Measurements from ENCODE around the gene TMEFF1. TPM values are rescaled to one million over a fixed set of nuclear protein-coding genes. Genes with fewer than 3 reads are reported as not detected.

Gene TMEFF1
- total and polyA plus RNA-seq, 2 of the 8 experiments (the other 6 are each of a cell fraction or from before 2014, with no cell fraction given) = 13.5 to 68.2 TPM

- Histone ChIP-seq H3K4ac (replicated peaks; ENCODE audit: insufficient read length, low read depth, low read length) (no peak overlapping the region), H2BK20ac (ENCODE audit: low read length) (no peak overlapping the region), H2AK5ac (ENCODE audit: low read depth, low read length) (no peak overlapping the region), H3K79me2 (ENCODE audit: control insufficient read depth in 1 of 2, insufficient read depth in 2 of 2, low read length in 2 of 2) (0 out of 4 replicates have a peak, but pooled peaks cover 0 to 6% of the 10 kb centered on the region in 2 experiments), H3K23me2 (ENCODE audit: low read depth, low read length) (no peaks in the 10 kb centered on the region; the same call in 1 of the 2 replicates), H3K27me3 (replicated peaks in 1 of 4; ENCODE audit: control insufficient read depth in 3 of 4, extremely low read depth in 1 of 4, insufficient read depth in 3 of 4, low read length in 3 of 4) (no peaks in the 10 kb centered on the region), H3K23ac (ENCODE audit: insufficient read length) (no peak overlapping the region), H3K9me3 (ENCODE audit: insufficient read depth in 2 of 2, low read depth in 1 of 2, low read length in 1 of 2) (no peaks in the 10 kb centered on the region), H3K79me1 (ENCODE audit: low read depth, low read length) (no peaks in the 10 kb centered on the region), H4K8ac (ENCODE audit: extremely low read depth, insufficient read depth, low read length) (no peak overlapping the region), H2BK120ac (replicated peaks; ENCODE audit: low read depth, low read length) (no peak overlapping the region), H4K91ac (replicated peaks; ENCODE audit: insufficient read length, low read length) (no peak overlapping the region), H2AFZ (ENCODE audit: low read length) (no peak overlapping the region), H3K4me1 (replicated peaks in 1 of 4; ENCODE audit: control insufficient read depth in 3 of 4, insufficient read depth in 4 of 4, low read length in 3 of 4) (no peaks in the 10 kb centered on the region), H3K4me2 (ENCODE audit: insufficient read depth in 1 of 2, low read depth in 2 of 2, low read length in 2 of 2) (no peak overlapping the region), H3K4me3 (ENCODE audit: extremely low read depth in 1 of 4, insufficient read depth in 2 of 4, low read depth in 3 of 4, low read length in 4 of 4) (no peak overlapping the region), H3K27ac (ENCODE audit: low read depth, low read length) (no peak overlapping the region), H3K14ac (ENCODE audit: insufficient read length) (no peak overlapping the region), H3K9ac (replicated peaks in 1 of 4; ENCODE audit: extremely low read depth in 1 of 4, low read depth in 3 of 4, low read length in 3 of 4) (no peak overlapping the region), H3K56ac (replicated peaks; ENCODE audit: insufficient read length, low read depth, low read length) (no peak overlapping the region), H3K18ac (ENCODE audit: extremely low read depth, low read length) (no peak overlapping the region), H2BK12ac (ENCODE audit: low read depth, low read length) (no peak overlapping the region), H2BK15ac (ENCODE audit: low read length) (no peak overlapping the region), H2BK5ac (ENCODE audit: low read depth, low read length) (no peak overlapping the region), H4K20me1 (replicated peaks in 1 of 2; ENCODE audit: control insufficient read depth in 1 of 2, insufficient read depth in 2 of 2, low read length in 2 of 2) (peaks cover 3 to 4% of the 10 kb centered on the region in 2 experiments), H4K5ac (ENCODE audit: insufficient read length, low read depth, low read length) (no peak overlapping the region), H3K36me3 (ENCODE audit: control insufficient read depth in 2 of 4, insufficient read depth in 4 of 4, low read length in 3 of 4) (peaks cover 3 to 71% (median 22%) of the 10 kb centered on the region in 4 experiments; a peak in 6 of 8 replicates)
- no peak for DNase-seq (ENCODE audit: low read depth in 1 of 2, low spot score in 2 of 2)
- POLR2A ChIA-PET (ENCODE audit: partially characterized antibody) = no interaction called here
- FAIRE-seq = no peak
- TF ChIP-seq SP4 (IDR thresholded peaks at IDR 0.05; ENCODE audit: low read length) (no peak), CTBP2 (IDR thresholded peaks at IDR 0.05; ENCODE audit: borderline replicate concordance, insufficient read depth, insufficient read length, low read length) (no peak), YY1 (IDR thresholded peaks at IDR 0.05; ENCODE audit: low read depth, low read length) (no peak), KDM4A (IDR thresholded peaks at IDR 0.05; ENCODE audit: low read depth, low read length, severe bottlenecking) (no peak), EGR1 (IDR thresholded peaks at IDR 0.05; ENCODE audit: borderline replicate concordance, low read depth, low read length) (no peak), POLR2AphosphoS5 (IDR thresholded peaks at IDR 0.05; ENCODE audit: low read depth, low read length) (no peak), SRF (IDR thresholded peaks at IDR 0.05; ENCODE audit: low read depth, low read length) (no peak)
- CTCF ChIA-PET (ENCODE audit: partially characterized antibody) = no interaction called here
- WGBS, 2 experiments (ENCODE audit: extremely low coverage in 1 of 2, insufficient coverage in 1 of 2, insufficient read length in 1 of 2, insufficient replicate concordance in 2 of 2, low coverage in 1 of 2, low lambda C conversion rate in 2 of 2, missing lambda C conversion rate in 1 of 2) = 82% methylated on average over 3 of the region's 3 CpGs; no CpG with 5 or more reads in 1 of the 2 experiments
Observed at GRCh38 chr9:100557053-100557452, 84.1 kb downstream of the TMEFF1 start.
